ENCODE data around the gene PPFIBP1.
"Not testable (repeated sequence)": the region's sequence is repeated elsewhere in the genome, so short reads cannot be mapped to it uniquely, and the experiment has no call there.

PPFIBP1 gene

GRCh38 chr12:27624586-27624985 is 100.6 kb downstream of the PPFIBP1 start:
- TF ChIP-seq CTCF (IDR thresholded peaks at IDR 0.05; ENCODE audit: borderline replicate concordance, control extremely low read depth, extremely low read depth, insufficient read depth, missing control alignments) = no peak
- in situ Hi-C loops (cut with MboI; ENCODE audit: low sequenced_read_pairs, unreplicated experiment) = no loop called here
- DNase-seq (ENCODE audit: low spot score) = no peak

GRCh38 chr12:27627123-27627852 is 103.3 kb downstream of the PPFIBP1 start:
- no peak for DNase-seq (ENCODE audit: low spot score)
- in situ Hi-C loops (cut with MboI; ENCODE audit: low sequenced_read_pairs, unreplicated experiment) = no loop called here
- no peak for TF ChIP-seq CTCF (IDR thresholded peaks at IDR 0.05; ENCODE audit: borderline replicate concordance, control extremely low read depth, extremely low read depth, insufficient read depth, missing control alignments)

GRCh38 chr12:27627853-27628469 is 104.0 kb downstream of the PPFIBP1 start:
- DNase-seq (ENCODE audit: low spot score); in situ Hi-C loops (cut with MboI; ENCODE audit: low sequenced_read_pairs, unreplicated experiment): not testable (repeated sequence)

GRCh38 chr12:27630219-27630618 is 106.2 kb downstream of the PPFIBP1 start:
- in situ Hi-C loops (cut with MboI; ENCODE audit: low sequenced_read_pairs, unreplicated experiment); DNase-seq (ENCODE audit: low spot score): not testable (repeated sequence)

GRCh38 chr12:27631365-27631764 is 107.4 kb downstream of the PPFIBP1 start:
- TF ChIP-seq CTCF (IDR thresholded peaks at IDR 0.05; ENCODE audit: borderline replicate concordance, control extremely low read depth, extremely low read depth, insufficient read depth, missing control alignments) = no peak
- no peak for DNase-seq (ENCODE audit: low spot score)
- in situ Hi-C loops (cut with MboI; ENCODE audit: low sequenced_read_pairs, unreplicated experiment) = no loop called here

GRCh38 chr12:27631813-27632491 is 107.9 kb downstream of the PPFIBP1 start:
- no peak for TF ChIP-seq CTCF (IDR thresholded peaks at IDR 0.05; ENCODE audit: borderline replicate concordance, control extremely low read depth, extremely low read depth, insufficient read depth, missing control alignments)
- in situ Hi-C loops (cut with MboI; ENCODE audit: low sequenced_read_pairs, unreplicated experiment) = no loop called here
- no peak for DNase-seq (ENCODE audit: low spot score)

- in situ Hi-C loops (cut with MboI; ENCODE audit: low sequenced_read_pairs, unreplicated experiment) = no loop called here
- peak; percentile 21 for DNase-seq (ENCODE audit: low spot score)
These were observed 111.5 kb downstream of the PPFIBP1 start for GRCh38 chr12:27635349-27635972.

GRCh38 chr12:27636569-27636968 is 112.6 kb downstream of the PPFIBP1 start:
- in situ Hi-C loops (cut with MboI; ENCODE audit: low sequenced_read_pairs, unreplicated experiment); DNase-seq (ENCODE audit: low spot score): not testable (repeated sequence)

More at GRCh38 chr12:27635349-27635972, 111.5 kb downstream of the PPFIBP1 start:
- peak; percentile 32 for TF ChIP-seq CTCF (IDR thresholded peaks at IDR 0.05; ENCODE audit: borderline replicate concordance, control extremely low read depth, extremely low read depth, insufficient read depth, missing control alignments)

Data from GM13976 (cell line).